Measurements from ENCODE around the gene CD207. TPM values are rescaled to one million over a fixed set of nuclear protein-coding genes. Genes with fewer than 3 reads are reported as not detected.
A peak's percentile ranks its signal among the peaks of the same experiment; 100 is the strongest.

The CD207 gene
- total RNA-seq, 1 donor, result not detected

GRCh38 chr2:70842401-70842800, 6.8 kb upstream of the CD207 start:
- Histone ChIP-seq H4K20me1 (ENCODE audit: insufficient read depth, low read length) (no peaks in the 10 kb centered on the region), H3K27ac (ENCODE audit: low read depth, low read length) (no peak overlapping the region), H3K79me2 (ENCODE audit: insufficient read depth, low read length) (no peaks in the 10 kb centered on the region), H3K4me1 (ENCODE audit: insufficient read depth, low read length) (no peaks in the 10 kb centered on the region), H2AFZ (ENCODE audit: low read length) (no peak overlapping the region), H3K27me3 (ENCODE audit: insufficient read depth, low read length) (peaks cover 10% of the 10 kb centered on the region), H3K4me2 (ENCODE audit: insufficient read depth, low read length) (no peak overlapping the region), H3K9me3 (ENCODE audit: low read depth, low read length) (no peaks in the 10 kb centered on the region), H3K36me3 (ENCODE audit: insufficient read depth, low read length) (no peaks in the 10 kb centered on the region), H3K4me3 (ENCODE audit: insufficient read depth, low read length) (no peak overlapping the region)
- DNase-seq (ENCODE audit: insufficient read length, low spot score, missing footprints), result no peak
- TF ChIP-seq CTCF (IDR thresholded peaks at IDR 0.05; ENCODE audit: extremely low read depth, low read depth, low read length), result no peak

- H3K36me3 ChIP-seq (ENCODE audit: insufficient read depth, low read length), result no peaks in the 10 kb centered on the region
- H3K27me3 ChIP-seq (ENCODE audit: insufficient read depth, low read length), result peaks cover 12% of the 10 kb centered on the region
- H2AFZ ChIP-seq (ENCODE audit: low read length), result no peak overlapping the region
- H3K4me2 ChIP-seq (ENCODE audit: insufficient read depth, low read length), result no peak overlapping the region
- no peaks in the 10 kb centered on the region for H3K4me1 ChIP-seq (ENCODE audit: insufficient read depth, low read length)
- no peak overlapping the region for H3K27ac ChIP-seq (ENCODE audit: low read depth, low read length)
- DNase-seq (ENCODE audit: insufficient read length, low spot score, missing footprints), result peak; percentile 29
- TF ChIP-seq CTCF (IDR thresholded peaks at IDR 0.05; ENCODE audit: extremely low read depth, low read depth, low read length), result no peak
- H3K9me3 ChIP-seq (ENCODE audit: low read depth, low read length), result no peaks in the 10 kb centered on the region
- H3K4me3 ChIP-seq (ENCODE audit: insufficient read depth, low read length), result no peak overlapping the region
- no peaks in the 10 kb centered on the region for H4K20me1 ChIP-seq (ENCODE audit: insufficient read depth, low read length)
- no peaks in the 10 kb centered on the region for H3K79me2 ChIP-seq (ENCODE audit: insufficient read depth, low read length)
These were observed 2.6 kb upstream of the CD207 start for GRCh38 chr2:70837980-70838925.

GRCh38 chr2:70834881-70835280, 735 bp downstream of the CD207 start:
- peaks cover 11% of the 10 kb centered on the region for H3K27me3 ChIP-seq (ENCODE audit: insufficient read depth, low read length)
- peak; percentile 22 for DNase-seq (ENCODE audit: insufficient read length, low spot score, missing footprints)
- H3K4me1 ChIP-seq (ENCODE audit: insufficient read depth, low read length), result no peaks in the 10 kb centered on the region

More at GRCh38 chr2:70834881-70835280, 735 bp downstream of the CD207 start:
- H3K79me2 ChIP-seq (ENCODE audit: insufficient read depth, low read length), result no peaks in the 10 kb centered on the region
- H3K9me3 ChIP-seq (ENCODE audit: low read depth, low read length), result no peaks in the 10 kb centered on the region
- H3K27ac ChIP-seq (ENCODE audit: low read depth, low read length), result no peak overlapping the region
- H3K36me3 ChIP-seq (ENCODE audit: insufficient read depth, low read length), result no peaks in the 10 kb centered on the region
- TF ChIP-seq CTCF (IDR thresholded peaks at IDR 0.05; ENCODE audit: extremely low read depth, low read depth, low read length), result no peak
- no peak overlapping the region for H2AFZ ChIP-seq (ENCODE audit: low read length)
- H3K4me3 ChIP-seq (ENCODE audit: insufficient read depth, low read length), result no peak overlapping the region
- no peak overlapping the region for H3K4me2 ChIP-seq (ENCODE audit: insufficient read depth, low read length)
- no peaks in the 10 kb centered on the region for H4K20me1 ChIP-seq (ENCODE audit: insufficient read depth, low read length)

Measured in osteoblast (primary cell).